22Rv1 (cell line): ENCODE data around the gene TMEM59L.

Experiments
- ZFX ChIP-seq: fragments of 450-650 bp; IDR thresholded peaks from 2 replicates; pipeline ENCODE4 v1.6.1; 2017; ENCODE audit warnings: antibody characterized with exemption, borderline replicate concordance
- TF ChIP-seq, protein P1 (sequence below): fragments of 450-650 bp; IDR thresholded peaks from 2 replicates; pipeline ENCODE4 v1.5.1; 2017; ENCODE audit warnings: mild to moderate bottlenecking

DNA sequence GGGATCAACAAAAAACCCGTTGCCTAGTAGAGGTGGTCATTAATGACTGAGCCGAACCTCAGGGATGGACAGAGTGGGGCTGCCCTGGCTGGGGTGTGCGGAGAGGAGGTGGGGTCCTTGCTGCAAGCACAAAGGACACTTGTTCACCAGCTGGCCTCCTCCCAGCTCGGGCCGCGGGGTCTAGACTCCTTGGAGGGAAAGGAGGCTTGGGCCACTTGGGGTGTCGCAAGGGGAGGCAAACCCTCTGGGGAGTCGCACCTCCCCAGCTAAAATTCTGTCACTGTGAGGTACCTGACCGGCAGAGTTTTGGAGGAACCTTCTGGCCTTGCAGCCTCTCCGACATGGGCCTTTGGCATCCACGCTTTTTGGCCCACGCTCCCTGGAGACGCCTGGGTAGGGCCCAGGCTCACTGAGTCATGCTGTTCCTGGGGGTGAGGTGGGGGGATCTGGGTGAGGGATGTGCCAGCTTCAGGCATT lies 32.4 kb downstream of the TMEM59L start:
- TF ChIP-seq, protein P1, sequence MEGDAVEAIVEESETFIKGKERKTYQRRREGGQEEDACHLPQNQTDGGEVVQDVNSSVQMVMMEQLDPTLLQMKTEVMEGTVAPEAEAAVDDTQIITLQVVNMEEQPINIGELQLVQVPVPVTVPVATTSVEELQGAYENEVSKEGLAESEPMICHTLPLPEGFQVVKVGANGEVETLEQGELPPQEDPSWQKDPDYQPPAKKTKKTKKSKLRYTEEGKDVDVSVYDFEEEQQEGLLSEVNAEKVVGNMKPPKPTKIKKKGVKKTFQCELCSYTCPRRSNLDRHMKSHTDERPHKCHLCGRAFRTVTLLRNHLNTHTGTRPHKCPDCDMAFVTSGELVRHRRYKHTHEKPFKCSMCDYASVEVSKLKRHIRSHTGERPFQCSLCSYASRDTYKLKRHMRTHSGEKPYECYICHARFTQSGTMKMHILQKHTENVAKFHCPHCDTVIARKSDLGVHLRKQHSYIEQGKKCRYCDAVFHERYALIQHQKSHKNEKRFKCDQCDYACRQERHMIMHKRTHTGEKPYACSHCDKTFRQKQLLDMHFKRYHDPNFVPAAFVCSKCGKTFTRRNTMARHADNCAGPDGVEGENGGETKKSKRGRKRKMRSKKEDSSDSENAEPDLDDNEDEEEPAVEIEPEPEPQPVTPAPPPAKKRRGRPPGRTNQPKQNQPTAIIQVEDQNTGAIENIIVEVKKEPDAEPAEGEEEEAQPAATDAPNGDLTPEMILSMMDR, result no peak
- TF ChIP-seq ZFX, result no peak
